DLD1 (cell line): Measurements from ENCODE around the gene AVPR2.

ENCODE experiments used
- in situ Hi-C: cut with HindIII; loops from 2 replicates; pipeline ENCODE4 v1.10.0; 2017; ENCODE audit warnings: low sequenced_read_pairs

The AVPR2 gene

GRCh38 chrX:153930011-153930910 is 25.8 kb downstream of the AVPR2 start:
- in situ Hi-C loops, result no loop called here

DNA sequence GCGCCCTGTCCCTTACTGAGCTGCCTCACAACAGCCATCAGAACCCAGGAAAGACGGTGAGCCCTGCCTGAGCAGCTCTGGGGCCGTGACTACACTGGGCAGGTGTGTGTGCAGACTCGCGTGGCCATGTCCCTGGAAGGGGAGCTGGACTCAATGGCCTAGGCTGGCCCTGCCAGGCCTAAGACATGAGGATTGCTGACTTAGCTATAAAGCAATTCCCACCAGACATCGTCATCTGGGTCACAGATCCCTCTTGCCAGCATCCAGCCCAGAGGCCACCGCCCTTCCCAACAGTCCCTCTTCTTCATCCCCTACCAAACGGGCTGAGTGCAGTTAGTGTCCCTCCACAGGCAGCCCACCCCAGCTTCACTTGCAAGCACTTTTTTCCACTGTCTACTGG is 26.7 kb downstream of the AVPR2 start:
- in situ Hi-C loops, result no loop called here

DNA sequence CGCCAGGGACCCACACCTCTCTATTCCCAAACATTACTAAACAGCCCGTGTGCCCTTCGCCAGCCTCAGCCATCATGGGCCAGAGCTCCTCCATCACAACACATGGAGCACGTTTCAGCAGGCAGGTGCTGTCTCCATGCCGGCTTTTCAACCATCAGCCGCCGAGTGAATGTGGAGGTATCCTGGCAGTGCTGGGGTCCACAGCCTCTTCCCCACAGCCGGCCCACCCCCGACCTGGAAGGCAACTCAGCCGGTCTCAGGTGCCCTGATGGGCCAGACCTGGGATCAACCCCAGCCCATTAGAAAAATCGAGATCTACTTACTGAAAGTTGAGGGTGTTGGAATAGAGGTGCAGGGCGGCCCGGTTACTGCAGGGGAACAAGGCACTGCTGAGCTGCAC is 27.3 kb downstream of the AVPR2 start:
- in situ Hi-C loops, result no loop called here

GRCh38 chrX:153932220-153932915 is 27.9 kb downstream of the AVPR2 start:
- in situ Hi-C loops, result no loop called here

GRCh38 chrX:153933748-153934147 is 29.3 kb downstream of the AVPR2 start:
- in situ Hi-C loops, result no loop called here

- in situ Hi-C loops, result no loop called here
These were observed 29.8 kb downstream of the AVPR2 start for GRCh38 chrX:153934148-153934761.

DNA sequence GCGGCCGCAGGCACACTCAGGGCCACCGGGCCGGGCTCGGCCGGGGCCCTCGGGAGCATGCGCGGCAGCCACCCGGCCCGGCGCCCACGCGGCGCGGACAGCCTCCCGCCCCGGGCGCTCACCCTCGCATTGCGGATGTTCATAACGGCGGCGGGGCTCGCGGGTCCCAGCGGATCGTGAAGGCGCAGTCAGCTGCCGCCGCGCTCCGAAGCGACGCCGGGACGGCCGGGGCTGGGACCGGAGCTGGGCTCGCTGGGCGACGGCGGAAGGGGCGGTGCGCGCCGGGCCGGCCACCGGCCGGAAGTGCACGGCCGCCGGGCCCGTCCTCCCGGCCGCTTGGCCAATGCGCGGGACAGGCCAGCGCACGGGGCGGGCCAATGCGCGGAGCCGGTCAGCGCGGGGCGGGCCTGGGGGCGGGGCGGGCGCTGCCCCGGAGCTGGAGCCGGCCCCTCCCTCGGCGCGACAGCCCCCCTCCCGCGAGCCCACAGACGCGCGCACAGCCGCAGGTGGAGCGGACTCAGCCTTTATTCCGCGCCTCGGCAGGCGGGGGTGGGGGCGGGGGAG is 30.4 kb downstream of the AVPR2 start, which contains the start of gene NAA10:
Gene NAA10 (minus strand): TSS at position 276 of the 564 bp plus-strand sequence. CDS start 133 bp downstream, at position 143.
- in situ Hi-C loops, result no loop called here

- in situ Hi-C loops, result no loop called here
These were observed 30.9 kb downstream of the AVPR2 start for GRCh38 chrX:153935326-153935851.

GRCh38 chrX:153937056-153937455 is 32.6 kb downstream of the AVPR2 start:
- in situ Hi-C loops, result no loop called here

DNA sequence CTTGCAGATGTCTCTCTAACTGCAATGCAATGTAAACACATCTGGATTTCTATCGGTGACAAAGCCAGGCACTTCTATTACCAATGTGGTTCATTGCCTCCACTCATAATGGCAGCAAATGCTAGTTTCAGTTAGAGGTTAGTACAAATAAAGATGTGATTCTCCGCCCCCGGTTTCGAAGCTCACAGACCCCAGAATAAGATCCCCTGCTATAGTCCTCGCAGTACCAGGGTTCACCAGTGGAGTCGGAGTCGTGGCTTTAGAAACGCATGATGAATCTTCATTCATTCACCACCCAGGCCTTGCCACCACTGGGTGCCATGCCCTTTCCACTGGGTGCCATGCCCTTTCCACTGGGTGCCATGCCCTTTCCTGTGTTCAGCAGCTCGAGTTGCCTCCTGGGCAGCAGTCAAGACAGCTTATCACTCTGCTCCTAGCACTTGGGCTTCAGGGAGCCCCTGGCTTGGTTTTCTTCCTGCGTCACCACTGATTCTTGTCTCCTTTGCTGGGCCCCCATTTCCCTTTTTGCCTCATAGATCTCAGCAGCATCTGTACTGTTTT is 33.8 kb downstream of the AVPR2 start:
- in situ Hi-C loops, result no loop called here

GRCh38 chrX:153939573-153939972 is 35.1 kb downstream of the AVPR2 start:
- in situ Hi-C loops, result no loop called here

DNA sequence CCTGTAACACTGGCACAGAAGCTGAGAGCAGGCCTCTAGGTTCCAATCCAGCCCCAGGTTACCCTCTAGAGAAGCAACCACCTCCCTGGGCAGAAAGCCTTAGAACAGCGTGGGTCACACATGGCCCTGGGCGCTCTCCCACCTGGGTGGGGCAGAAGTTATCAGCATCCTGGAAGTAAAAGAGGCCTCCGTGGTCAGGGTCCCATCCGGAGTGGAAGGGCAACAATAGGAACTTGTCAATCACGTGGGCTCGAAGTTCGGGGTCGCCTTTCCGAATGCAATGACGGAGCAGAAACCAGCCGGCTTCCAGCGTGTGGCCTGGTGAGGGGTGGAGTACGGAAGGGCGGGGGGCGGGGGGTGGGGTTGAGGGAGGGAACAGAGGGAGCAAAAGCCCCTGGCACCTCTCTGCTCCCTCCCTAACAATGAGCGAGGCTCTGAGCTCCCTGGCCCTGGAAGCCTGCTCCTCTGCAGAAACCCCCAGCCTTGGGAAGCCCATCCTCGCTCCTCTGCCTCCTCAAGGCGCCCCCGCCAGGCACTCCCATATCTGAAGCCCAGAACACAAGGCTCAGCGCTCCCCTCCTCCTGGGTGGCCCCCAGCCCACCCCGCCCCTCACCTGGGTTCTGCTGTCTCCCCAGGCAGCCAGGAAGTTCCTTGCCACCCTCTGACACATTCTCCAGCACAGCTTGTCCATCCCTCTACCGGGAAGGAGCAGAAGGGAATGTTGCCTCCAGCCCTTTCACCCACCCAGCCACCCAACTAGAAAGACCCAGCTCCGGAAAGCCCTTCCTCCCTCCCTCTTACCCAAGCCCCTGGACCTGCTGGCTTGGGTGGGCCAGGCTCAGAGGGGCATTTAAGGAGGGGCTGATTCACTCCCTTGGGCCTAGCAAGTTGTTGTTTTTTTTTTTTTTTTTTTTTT is 37.1 kb downstream of the AVPR2 start:
- in situ Hi-C loops, result no loop called here

DNA sequence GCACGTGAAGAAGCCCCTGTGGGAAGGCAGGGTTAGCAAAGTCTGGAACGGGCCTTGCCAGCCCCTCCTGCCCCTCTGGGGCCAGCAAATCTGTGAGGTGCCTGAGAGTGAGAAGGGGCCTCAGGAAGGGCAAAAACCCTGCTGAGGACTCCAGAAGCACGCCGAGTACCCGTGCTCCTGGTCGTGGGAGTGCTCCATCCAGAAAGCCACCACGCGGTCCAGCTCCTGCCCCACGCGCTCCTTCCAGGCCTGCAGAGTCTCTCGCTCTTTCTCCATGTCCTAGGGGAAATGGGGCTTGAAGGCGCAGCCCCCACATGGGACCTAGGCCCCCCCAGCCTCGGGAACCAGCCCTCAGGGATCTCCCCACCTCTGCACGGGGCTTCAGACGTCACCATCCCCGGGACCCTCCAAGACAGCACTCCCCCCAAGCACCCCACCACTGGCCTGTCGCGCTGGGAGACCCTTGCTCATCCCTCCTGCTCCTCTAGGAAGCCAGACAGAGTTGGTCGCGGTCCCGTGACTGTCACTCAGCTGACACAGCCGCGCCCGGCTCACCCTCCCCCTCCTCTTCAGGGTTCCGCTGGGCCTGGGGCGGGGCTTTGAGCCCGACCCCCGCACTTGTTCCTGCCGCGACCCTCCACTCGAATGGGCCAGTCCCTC is 39.8 kb downstream of the AVPR2 start, which contains the start of gene RENBP:
Gene RENBP (minus strand): TSS at position 504 of the 660 bp plus-strand sequence. CDS start 33 bp downstream, at position 471.
- in situ Hi-C loops, result no loop called here

DNA sequence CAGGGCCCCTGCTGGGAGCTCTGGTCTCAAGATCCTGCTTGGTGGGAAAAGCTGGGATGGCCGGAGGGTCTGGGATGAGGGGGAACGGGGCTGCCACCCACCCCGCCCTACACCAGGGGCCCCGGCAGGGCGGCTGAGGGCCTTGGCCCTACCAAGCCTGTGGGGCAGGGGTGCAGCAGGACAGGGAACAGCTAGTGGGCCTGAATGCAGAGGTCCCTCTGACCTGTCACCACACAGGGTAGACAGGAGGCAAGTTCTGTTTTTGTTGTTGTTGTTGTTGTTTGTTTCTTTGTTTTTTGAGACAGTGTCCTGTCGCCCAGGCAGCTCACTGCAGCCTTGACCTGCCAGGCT is 40.3 kb downstream of the AVPR2 start:
- in situ Hi-C loops, result no loop called here

DNA sequence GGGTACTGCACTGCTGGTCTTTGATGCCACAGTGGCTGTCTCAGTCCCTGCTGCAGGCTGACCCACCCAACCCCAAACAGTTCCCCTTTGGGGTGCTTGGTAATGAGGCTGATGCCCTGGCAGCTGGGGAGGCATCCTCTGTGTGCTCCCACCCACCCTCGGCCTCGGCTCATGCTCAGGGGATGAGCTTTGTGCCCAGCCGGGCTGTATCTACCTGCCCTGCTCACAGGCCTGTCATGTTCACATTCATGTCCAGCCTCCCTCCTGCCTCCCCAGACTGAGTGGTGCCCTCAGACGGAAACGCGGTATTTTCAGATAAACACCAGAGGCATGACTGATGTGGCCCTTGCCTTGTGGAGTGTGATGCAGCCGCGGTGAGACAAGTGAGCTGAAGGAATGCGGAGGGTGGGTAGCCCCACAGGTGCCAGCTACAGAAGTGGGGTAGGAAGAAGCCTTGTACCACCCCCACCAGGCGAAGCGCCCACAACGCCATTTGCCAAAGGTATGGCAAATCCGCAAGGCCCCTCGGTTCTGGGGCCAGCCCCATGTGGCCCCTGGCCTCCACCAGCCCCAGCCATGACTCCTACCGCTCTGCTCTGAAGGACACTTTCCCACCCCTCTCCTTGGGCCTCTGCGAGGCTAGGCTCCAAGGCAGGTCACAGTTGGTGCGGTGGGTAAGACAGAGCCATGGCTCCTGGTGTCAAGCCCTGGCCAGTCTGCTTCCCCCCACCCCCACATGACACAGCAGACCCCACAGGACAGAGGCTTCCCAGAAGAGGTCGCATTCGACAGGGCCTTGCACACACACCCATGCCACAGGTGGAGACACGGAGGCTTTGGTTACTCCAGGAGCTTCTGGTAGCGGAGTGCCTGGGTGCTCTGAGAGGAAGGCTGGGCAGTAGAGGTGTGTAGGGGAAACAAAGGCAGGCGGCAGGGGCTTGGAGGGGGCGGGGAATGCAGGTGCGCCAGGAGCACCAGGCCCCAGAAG is 41.8 kb downstream of the AVPR2 start:
- in situ Hi-C loops, result no loop called here

GRCh38 chrX:153947009-153947769 is 42.7 kb downstream of the AVPR2 start:
- in situ Hi-C loops, result no loop called here

DNA sequence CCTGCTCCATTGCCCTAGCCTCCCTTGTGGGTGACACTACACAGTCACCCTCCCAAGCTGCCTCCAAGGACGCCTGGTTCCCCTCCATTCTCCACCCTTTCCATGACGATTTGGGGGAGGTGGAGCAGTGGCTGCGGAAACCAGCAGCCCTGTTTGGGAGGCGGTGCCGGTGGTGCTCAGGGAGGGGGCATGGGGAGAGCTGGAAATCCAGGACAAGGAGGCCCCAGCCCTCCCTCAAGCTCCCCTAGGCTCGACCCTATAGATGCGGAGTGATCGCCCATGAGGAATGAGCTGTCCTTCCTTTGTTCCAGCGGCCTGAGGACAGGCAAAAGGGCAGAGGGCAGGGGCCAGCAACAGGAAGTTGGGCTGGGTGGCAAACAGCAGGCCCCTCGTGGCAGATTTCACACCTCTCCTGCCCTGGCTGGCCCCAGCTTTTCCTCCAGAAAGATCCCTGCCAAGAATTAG is 43.6 kb downstream of the AVPR2 start:
- in situ Hi-C loops, result no loop called here
